ENCODE measurements around the gene PCBP3. TPM values are rescaled to one million over a fixed set of nuclear protein-coding genes. Genes with fewer than 3 reads are reported as not detected.

Gene PCBP3
- total RNA-seq, 1 donor = 2.2 TPM

- no peak overlapping the region for H3K4me3 ChIP-seq (ENCODE audit: low read length)
- peaks cover 14% of the 10 kb centered on the region for H3K9me3 ChIP-seq (ENCODE audit: low read depth, low read length)
- H3K4me1 ChIP-seq (ENCODE audit: insufficient read depth, low read length) = no peaks in the 10 kb centered on the region
- peaks cover 2% of the 10 kb centered on the region for H3K27me3 ChIP-seq (ENCODE audit: insufficient read depth, low read length)
Observed at GRCh38 chr21:45774291-45774690, 130.8 kb downstream of the PCBP3 start.

GRCh38 chr21:45776971-45777370, 133.4 kb downstream of the PCBP3 start:
- Histone ChIP-seq H3K4me1 (ENCODE audit: insufficient read depth, low read length) (no peaks in the 10 kb centered on the region), H3K9me3 (ENCODE audit: low read depth, low read length) (peaks cover 14% of the 10 kb centered on the region), H3K27me3 (ENCODE audit: insufficient read depth, low read length) (peaks cover 2% of the 10 kb centered on the region), H3K4me3 (ENCODE audit: low read length) (no peak overlapping the region)

DNA sequence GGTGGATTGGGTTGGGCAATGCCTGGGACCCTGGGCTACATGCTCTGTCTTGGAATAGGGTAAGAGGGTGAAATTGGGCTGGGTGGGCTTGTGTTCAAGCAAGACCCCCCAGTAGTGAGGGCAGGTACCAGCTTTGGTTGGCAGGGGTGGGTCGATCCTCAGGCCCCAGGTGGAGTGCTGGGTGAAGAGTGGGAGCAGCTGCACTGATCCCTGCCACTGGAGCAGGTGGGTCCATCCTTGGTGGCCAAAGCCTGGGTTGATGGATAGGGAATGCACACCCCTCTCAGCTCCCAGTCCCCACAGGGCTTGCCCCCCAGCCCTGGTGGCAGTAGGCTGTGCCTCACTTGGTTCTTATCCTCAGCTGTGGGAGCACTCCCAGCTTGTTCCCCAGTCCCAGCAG, 135.2 kb downstream of the PCBP3 start:
- H3K27me3 ChIP-seq (ENCODE audit: insufficient read depth, low read length) = peaks cover 2% of the 10 kb centered on the region
- no peaks in the 10 kb centered on the region for H3K4me1 ChIP-seq (ENCODE audit: insufficient read depth, low read length)
- peaks cover 14% of the 10 kb centered on the region for H3K9me3 ChIP-seq (ENCODE audit: low read depth, low read length)
- H3K4me3 ChIP-seq (ENCODE audit: low read length) = no peak overlapping the region

DNA sequence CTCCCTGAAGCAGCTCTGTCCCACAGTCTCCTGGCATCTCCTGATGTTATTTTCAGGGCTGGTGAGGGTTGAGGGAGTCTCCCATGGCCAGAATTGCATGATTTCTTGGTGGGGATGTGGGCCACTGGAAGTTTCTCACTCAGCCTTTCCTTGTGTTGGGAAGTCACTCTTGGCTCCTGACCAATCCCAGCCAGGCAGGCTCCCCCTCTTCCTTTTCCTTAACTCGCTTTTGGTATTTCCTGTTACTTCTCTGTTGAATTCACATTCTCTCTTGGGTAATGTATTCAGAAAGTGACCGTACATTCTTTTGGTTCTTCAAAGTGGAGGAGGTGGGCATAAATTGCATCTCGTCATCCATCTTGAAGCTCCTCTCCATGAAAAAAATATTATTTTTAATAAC, 135.7 kb downstream of the PCBP3 start:
- peaks cover 14% of the 10 kb centered on the region for H3K9me3 ChIP-seq (ENCODE audit: low read depth, low read length)
- H3K4me1 ChIP-seq (ENCODE audit: insufficient read depth, low read length) = no peaks in the 10 kb centered on the region
- peaks cover 2% of the 10 kb centered on the region for H3K27me3 ChIP-seq (ENCODE audit: insufficient read depth, low read length)
- no peak overlapping the region for H3K4me3 ChIP-seq (ENCODE audit: low read length)

DNA sequence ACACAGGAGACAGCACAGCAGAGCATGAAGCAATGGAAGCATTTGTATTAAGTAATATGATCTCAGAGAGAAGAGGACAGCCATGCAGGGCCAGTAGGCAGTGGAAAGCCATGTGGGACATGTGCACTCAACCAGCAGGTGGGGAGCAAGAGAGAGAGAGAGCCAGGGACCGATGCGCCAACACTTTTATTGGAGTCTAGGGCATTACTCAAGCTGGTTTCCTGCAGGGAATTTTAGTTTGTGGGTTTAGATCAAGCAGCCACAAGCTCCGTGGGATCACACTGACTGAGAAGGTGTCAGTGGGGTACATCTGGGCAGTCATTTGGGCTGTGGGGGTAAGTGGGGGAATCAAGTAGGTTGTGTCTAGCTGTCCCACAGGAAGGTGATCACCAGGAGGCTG, 137.1 kb downstream of the PCBP3 start:
- Histone ChIP-seq H3K4me1 (ENCODE audit: insufficient read depth, low read length) (no peaks in the 10 kb centered on the region), H3K9me3 (ENCODE audit: low read depth, low read length) (peaks cover 14% of the 10 kb centered on the region), H3K4me3 (ENCODE audit: low read length) (no peak overlapping the region), H3K27me3 (ENCODE audit: insufficient read depth, low read length) (peaks cover 2% of the 10 kb centered on the region)

DNA sequence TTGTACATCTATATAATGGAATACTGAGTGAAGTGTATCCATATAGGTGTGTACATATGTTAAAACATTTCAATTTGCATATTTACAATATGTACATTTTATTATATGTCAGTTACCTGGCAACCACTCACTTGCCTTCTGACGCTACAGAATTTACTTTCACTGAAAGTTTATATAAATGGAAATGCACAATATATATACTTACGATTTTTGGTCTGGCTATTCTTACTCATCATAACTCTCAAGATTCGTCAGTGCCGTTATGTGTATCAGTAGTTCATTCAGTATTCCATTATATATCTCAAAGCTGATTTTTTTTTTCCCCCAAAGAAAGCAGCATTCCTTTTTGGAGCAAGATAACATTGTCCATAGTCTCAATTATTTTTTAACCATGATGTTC, 138.2 kb downstream of the PCBP3 start:
- Histone ChIP-seq H3K4me3 (ENCODE audit: low read length) (no peak overlapping the region), H3K27me3 (ENCODE audit: insufficient read depth, low read length) (peaks cover 2% of the 10 kb centered on the region), H3K9me3 (ENCODE audit: low read depth, low read length) (peaks cover 11% of the 10 kb centered on the region), H3K4me1 (ENCODE audit: insufficient read depth, low read length) (no peaks in the 10 kb centered on the region)

DNA sequence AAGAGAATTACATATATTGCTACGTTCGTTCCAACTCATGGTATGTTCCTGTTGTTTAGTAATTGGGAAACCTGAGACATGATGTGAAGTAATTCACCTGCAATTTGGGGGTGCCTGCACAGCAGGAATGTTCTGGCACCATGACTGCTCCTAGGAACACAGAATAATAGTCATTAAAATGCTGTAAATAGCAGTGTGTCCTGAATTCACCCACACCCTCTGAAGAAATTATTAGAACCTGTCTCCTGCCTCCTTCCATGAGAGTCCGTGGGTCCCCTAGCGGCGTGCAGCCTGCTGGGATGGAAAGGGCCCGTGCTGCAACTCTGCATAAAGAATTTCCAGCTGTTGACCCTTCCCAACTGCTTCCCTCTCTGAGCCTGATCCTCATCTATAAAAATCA, 143.1 kb downstream of the PCBP3 start:
- no peak overlapping the region for H3K4me3 ChIP-seq (ENCODE audit: low read length)

GRCh38 chr21:45787371-45787770, 143.8 kb downstream of the PCBP3 start:
- H3K4me3 ChIP-seq (ENCODE audit: low read length) = no peak overlapping the region
- no peaks in the 10 kb centered on the region for H3K27me3 ChIP-seq (ENCODE audit: insufficient read depth, low read length)
- H3K9me3 ChIP-seq (ENCODE audit: low read depth, low read length) = no peaks in the 10 kb centered on the region
- no peaks in the 10 kb centered on the region for H3K4me1 ChIP-seq (ENCODE audit: insufficient read depth, low read length)

More for the DNA sequence above, 143.1 kb downstream of the PCBP3 start:
- H3K27me3 ChIP-seq (ENCODE audit: insufficient read depth, low read length) = no peaks in the 10 kb centered on the region
- H3K9me3 ChIP-seq (ENCODE audit: low read depth, low read length) = no peaks in the 10 kb centered on the region
- H3K4me1 ChIP-seq (ENCODE audit: insufficient read depth, low read length) = no peaks in the 10 kb centered on the region

- Histone ChIP-seq H3K4me1 (ENCODE audit: insufficient read depth, low read length) (no peaks in the 10 kb centered on the region), H3K4me3 (ENCODE audit: low read length) (no peak overlapping the region), H3K27me3 (ENCODE audit: insufficient read depth, low read length) (no peaks in the 10 kb centered on the region), H3K9me3 (ENCODE audit: low read depth, low read length) (no peaks in the 10 kb centered on the region)
Observed at GRCh38 chr21:45788198-45788597, 144.7 kb downstream of the PCBP3 start.

DNA sequence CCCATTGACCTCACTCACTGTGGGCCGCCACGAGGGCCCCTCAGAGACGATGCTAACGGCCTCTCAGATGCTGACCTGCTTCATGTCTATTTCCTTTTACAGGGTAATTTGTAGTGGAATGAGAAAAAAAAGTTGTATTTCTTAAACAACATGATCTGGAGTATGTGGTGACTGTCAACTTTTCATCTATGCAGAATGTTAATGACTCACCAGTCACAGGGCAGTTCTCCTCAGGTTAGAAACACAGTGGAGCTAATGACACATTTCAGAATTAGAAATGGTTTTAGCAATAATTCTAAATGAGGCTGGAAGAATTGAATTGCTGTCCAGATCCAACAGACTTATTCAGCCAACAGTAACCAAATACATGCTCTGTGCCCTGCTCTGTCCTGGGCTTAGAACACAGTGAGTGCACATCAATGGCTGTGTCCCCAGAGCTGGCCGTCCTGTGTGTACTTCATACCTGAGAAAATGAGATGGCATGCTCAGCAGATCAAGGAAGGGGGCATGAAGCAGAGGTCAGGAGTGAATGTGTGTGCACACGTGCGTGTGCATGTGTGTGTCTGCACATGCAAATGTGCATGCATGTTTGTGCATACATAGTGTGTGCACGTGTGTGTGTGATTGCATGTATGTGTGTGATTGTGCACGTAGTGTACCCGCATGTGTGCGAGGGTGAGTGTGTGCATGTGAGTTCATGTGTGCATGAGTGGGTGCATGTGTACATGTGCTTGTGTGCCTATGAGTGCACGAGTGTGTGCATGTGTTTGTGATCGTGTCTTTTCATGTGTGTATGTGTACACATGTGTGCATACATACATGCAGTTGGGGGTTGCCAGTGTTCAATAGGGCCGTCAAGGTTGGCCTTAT, 145.3 kb downstream of the PCBP3 start:
- no peaks in the 10 kb centered on the region for H3K4me1 ChIP-seq (ENCODE audit: insufficient read depth, low read length)
- no peaks in the 10 kb centered on the region for H3K27me3 ChIP-seq (ENCODE audit: insufficient read depth, low read length)
- H3K9me3 ChIP-seq (ENCODE audit: low read depth, low read length) = no peaks in the 10 kb centered on the region
- H3K4me3 ChIP-seq (ENCODE audit: low read length) = no peak overlapping the region

DNA sequence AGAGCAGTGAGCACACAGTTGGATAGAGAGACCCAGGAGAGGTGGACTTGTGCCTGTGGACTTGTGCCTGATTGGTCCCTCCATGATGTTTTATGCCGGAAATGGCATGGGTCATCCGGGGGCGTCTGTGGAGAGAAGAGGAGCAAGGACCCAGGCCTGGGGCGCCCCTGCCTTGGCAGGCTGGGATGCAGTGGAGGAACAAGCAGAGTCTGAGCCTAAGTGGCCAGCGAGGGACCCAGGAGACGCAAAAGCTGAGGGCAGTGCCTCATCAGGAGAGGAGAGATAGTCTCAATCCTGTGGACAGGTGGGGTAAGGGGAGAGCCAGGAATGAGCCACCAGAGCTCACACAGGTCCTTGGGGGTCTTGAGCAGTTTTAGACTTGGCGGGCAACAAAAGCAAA, 146.9 kb downstream of the PCBP3 start:
- no peaks in the 10 kb centered on the region for H3K4me1 ChIP-seq (ENCODE audit: insufficient read depth, low read length)
- no peak overlapping the region for H3K4me3 ChIP-seq (ENCODE audit: low read length)
- H3K9me3 ChIP-seq (ENCODE audit: low read depth, low read length) = no peaks in the 10 kb centered on the region
- H3K27me3 ChIP-seq (ENCODE audit: insufficient read depth, low read length) = no peaks in the 10 kb centered on the region

DNA sequence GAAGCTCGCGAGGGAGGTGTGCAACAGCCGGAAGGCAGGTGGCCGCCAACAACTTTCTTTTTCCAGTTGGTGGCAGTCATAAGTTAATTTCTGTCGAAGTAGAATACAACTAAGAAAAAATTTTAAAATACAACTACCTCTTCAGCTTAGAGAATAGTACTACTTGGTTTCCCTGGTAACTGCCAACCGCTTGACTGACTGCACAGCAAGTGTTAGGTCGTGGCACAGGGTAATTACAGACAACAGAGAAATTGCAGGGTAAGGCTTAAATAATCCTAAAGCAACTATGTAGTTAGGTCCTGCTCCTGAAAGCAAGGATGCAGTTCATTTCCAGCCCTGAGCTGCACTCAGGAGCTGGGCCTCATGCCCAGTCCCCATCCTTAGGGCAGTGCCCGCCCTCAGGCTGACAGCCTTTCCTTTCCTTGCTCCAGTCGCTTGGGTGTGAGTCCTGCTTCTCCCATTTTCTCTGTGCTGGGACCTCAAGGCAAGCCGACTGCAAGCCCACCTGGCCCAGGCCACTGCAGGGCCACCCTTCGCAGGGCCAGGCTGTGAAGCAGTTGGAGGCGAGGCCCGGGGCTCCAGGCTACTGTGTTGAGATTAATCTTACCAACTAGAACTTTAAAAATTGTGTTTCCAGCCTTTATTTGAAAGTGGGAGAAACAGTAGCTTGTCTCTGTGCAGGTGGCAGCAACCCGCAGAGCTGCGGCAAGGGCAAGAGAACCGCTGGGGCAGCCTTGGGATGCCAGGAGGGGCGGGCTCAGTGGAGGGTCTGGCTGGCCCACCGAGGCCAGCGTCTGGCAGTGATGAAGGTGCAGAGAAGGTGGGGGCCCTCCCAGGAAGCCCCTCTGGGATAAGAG, 148.3 kb downstream of the PCBP3 start:
- H3K4me1 ChIP-seq (ENCODE audit: insufficient read depth, low read length) = no peaks in the 10 kb centered on the region

DNA sequence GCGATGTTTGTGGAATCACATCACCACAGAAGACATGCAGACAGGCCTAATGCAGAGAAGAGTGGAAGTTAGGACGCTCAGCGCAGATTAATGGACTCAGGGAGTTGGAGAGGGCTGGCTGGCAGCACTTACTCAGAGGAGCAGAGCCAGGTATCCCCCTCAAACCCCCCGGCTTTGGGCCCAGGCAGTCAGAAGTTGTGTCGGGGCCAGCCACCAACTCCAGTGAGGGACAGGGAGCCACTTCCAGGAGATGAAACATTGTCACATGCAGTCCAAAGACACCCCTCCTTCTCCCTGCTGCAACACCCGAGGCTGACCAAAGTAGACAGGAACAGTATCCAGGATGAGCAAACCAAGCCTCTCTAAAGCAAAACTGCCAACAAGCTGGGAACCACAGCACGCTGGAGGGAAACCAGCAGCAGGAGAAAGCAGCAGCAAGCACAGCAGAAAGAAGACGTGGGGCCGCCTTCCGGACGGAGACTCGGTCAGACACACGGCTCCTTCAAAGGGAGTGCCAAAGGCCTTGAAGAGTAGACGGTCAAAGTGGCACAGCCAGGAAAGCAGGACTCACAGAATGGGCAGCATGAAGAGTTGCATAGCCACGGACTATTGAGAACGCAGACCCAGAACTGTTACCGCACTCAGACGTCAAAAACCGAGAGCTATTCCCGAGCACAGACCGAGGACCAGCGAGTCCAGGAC, 149.3 kb downstream of the PCBP3 start:
- no peaks in the 10 kb centered on the region for H3K9me3 ChIP-seq (ENCODE audit: low read depth, low read length)
- no peak overlapping the region for H3K4me3 ChIP-seq (ENCODE audit: low read length)
- no peaks in the 10 kb centered on the region for H3K27me3 ChIP-seq (ENCODE audit: insufficient read depth, low read length)
- H3K4me1 ChIP-seq (ENCODE audit: insufficient read depth, low read length) = no peaks in the 10 kb centered on the region

More for the DNA sequence above, 148.3 kb downstream of the PCBP3 start:
- Histone ChIP-seq H3K4me3 (ENCODE audit: low read length) (no peak overlapping the region), H3K27me3 (ENCODE audit: insufficient read depth, low read length) (no peaks in the 10 kb centered on the region), H3K9me3 (ENCODE audit: low read depth, low read length) (no peaks in the 10 kb centered on the region)

DNA sequence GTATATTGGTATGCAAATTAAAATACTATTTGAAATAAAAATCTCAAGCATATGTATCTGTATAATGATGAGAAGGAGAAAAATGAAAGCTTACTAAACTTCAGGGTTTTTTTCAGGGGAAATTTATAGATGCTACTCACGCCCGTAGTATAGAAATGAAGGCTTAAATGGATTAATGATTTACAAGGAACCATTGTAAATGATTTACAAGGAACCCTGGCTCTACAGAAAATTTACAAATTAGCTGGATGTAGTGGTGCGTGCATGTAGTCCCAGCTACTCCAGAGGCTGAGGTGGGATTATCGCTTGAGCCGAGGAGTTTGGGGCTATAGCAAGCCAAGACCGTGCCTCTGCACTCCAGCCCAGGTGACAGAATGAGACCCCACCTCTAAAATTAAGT, 150.5 kb downstream of the PCBP3 start:
- Histone ChIP-seq H3K27me3 (ENCODE audit: insufficient read depth, low read length) (no peaks in the 10 kb centered on the region), H3K4me3 (ENCODE audit: low read length) (no peak overlapping the region), H3K4me1 (ENCODE audit: insufficient read depth, low read length) (no peaks in the 10 kb centered on the region), H3K9me3 (ENCODE audit: low read depth, low read length) (no peaks in the 10 kb centered on the region)

GRCh38 chr21:45796003-45796402, 152.5 kb downstream of the PCBP3 start:
- no peaks in the 10 kb centered on the region for H3K4me1 ChIP-seq (ENCODE audit: insufficient read depth, low read length)
- no peaks in the 10 kb centered on the region for H3K9me3 ChIP-seq (ENCODE audit: low read depth, low read length)
- H3K27me3 ChIP-seq (ENCODE audit: insufficient read depth, low read length) = no peaks in the 10 kb centered on the region
- no peak overlapping the region for H3K4me3 ChIP-seq (ENCODE audit: low read length)

Measured in mononuclear cell (primary cell).